ENCODE results near the gene NBEA.

DNA sequence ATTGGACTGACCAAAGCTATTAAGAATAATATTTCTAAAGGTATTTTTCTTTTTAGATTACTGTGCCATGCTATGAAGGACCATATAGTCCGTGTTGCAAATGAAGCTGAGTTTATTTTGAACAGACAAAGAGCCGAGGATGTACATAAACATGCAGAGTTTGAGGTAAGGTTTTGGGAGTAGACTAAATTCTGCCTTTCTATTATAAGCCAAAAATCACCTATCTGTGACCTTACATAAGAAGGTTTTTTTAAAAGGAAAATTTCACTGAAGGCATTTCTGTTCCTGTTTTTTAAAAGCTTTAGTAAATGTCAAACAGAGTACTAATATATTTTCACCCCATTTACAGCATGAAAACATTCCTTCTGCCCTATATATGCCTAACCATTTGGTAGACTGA, 407.0 kb downstream of the NBEA start:
- no peak for TF ChIP-seq TCF7L2 (IDR thresholded peaks at IDR 0.05; ENCODE audit: low read depth, low read length)
- TF ChIP-seq SIN3A (IDR thresholded peaks at IDR 0.05; ENCODE audit: borderline replicate concordance, insufficient read depth, low read depth, low read length), result no peak
